Liver (tissue), 9 donors: ENCODE measurements around the gene HOATZ. TPM values are rescaled to one million over a fixed set of nuclear protein-coding genes. Genes with fewer than 3 reads are reported as not detected.

Experiments
- DNase-seq: peaks from one replicate; pipeline ENCODE4 v3.0.0-alpha.2; 2017; ENCODE audit warnings: low spot score
- H3K27ac ChIP-seq, 2 donors: one replicate each; pipeline ENCODE4 v1.7.0; 2013; ENCODE audit warnings: inconsistent platforms in 2 of 2, low read length in 2 of 2, control low read depth in 1 of 2, low read depth in 1 of 2, mild to moderate bottlenecking in 1 of 2
- H3K27me3 ChIP-seq, 4 donors: one replicate each; pipeline versions ENCODE4 v1.6.1 to v1.7.0; 2013; ENCODE audit warnings: low read length in 3 of 4, inconsistent platforms in 1 of 4, mild to moderate bottlenecking in 1 of 4, moderate library complexity in 1 of 4; ENCODE audit not compliant: control insufficient read depth in 4 of 4, insufficient read depth in 4 of 4
- H3K36me3 ChIP-seq, 4 donors: one replicate each; pipeline versions ENCODE4 v1.6.1 to v1.7.0; 2013; ENCODE audit warnings: low read length in 3 of 4, mild to moderate bottlenecking in 3 of 4, low read depth in 1 of 4, moderate library complexity in 1 of 4; ENCODE audit not compliant: control insufficient read depth in 4 of 4, insufficient read depth in 3 of 4
- H3K4me1 ChIP-seq, 4 donors: one replicate each; pipeline versions ENCODE4 v1.6.1 to v1.7.0; 2013; ENCODE audit warnings: low read length in 3 of 4, mild to moderate bottlenecking in 3 of 4, moderate library complexity in 1 of 4; ENCODE audit not compliant: control insufficient read depth in 4 of 4, insufficient read depth in 4 of 4
- H3K4me3 ChIP-seq, 3 donors: one replicate each; pipeline versions ENCODE4 v1.6.1 to v1.7.0; 2013; ENCODE audit warnings: low read length in 3 of 3, control low read depth in 1 of 3, low read depth in 1 of 3, mild to moderate bottlenecking in 1 of 3
- H3K9ac ChIP-seq, 2 donors: one replicate each; pipeline ENCODE4 v1.7.0; 2013; ENCODE audit warnings: low read length in 2 of 2, mild to moderate bottlenecking in 2 of 2, moderate library complexity in 2 of 2, control low read depth in 1 of 2, low read depth in 1 of 2
- H3K9me3 ChIP-seq, 4 donors: one replicate each; pipeline versions ENCODE4 v1.6.1 to v1.7.0; 2013; ENCODE audit warnings: low read length in 3 of 4; ENCODE audit not compliant: control insufficient read depth in 4 of 4
- ATF3 ChIP-seq: IDR thresholded peaks from 2 replicates; pipeline ENCODE4 v1.6.1; 2016; ENCODE audit warnings: antibody characterized with exemption
- EGR1 ChIP-seq, 2 donors: IDR thresholded peaks; 2 replicates each; pipeline ENCODE4 v1.6.1; 2016 to 2018; ENCODE audit warnings: antibody characterized with exemption in 2 of 2, low read depth in 2 of 2
- FOXA1 ChIP-seq: IDR thresholded peaks from 2 replicates; pipeline ENCODE4 v1.6.1; 2016; ENCODE audit warnings: antibody characterized with exemption
- GABPA ChIP-seq, 2 donors: IDR thresholded peaks in 1 of 2; conservative IDR thresholded peaks in 1 of 2; 2 replicates each; pipeline ENCODE4 v1.6.1; 2016; ENCODE audit warnings: antibody characterized with exemption in 2 of 2, mild to moderate bottlenecking in 1 of 2, moderate library complexity in 1 of 2
- HNF4G ChIP-seq: IDR thresholded peaks from 2 replicates; pipeline ENCODE4 v1.6.1; 2016; ENCODE audit warnings: antibody characterized with exemption
- MAX ChIP-seq: IDR thresholded peaks from 2 replicates; pipeline ENCODE4 v1.6.1; 2016; ENCODE audit warnings: antibody characterized with exemption
- NR2F2 ChIP-seq: IDR thresholded peaks from 2 replicates; pipeline ENCODE4 v1.6.1; 2016; ENCODE audit warnings: antibody characterized with exemption
- RAD21 ChIP-seq, 2 donors: IDR thresholded peaks; 2 replicates each; pipeline ENCODE4 v1.6.1; 2016; ENCODE audit warnings: antibody characterized with exemption in 2 of 2, mild to moderate bottlenecking in 2 of 2
- REST ChIP-seq: IDR thresholded peaks from 2 replicates; pipeline ENCODE4 v1.6.1; 2016; ENCODE audit warnings: antibody characterized with exemption, mild to moderate bottlenecking
- SP1 ChIP-seq: IDR thresholded peaks from 2 replicates; pipeline ENCODE4 v1.6.1; 2018; ENCODE audit warnings: antibody characterized with exemption, mild to moderate bottlenecking
- TAF1 ChIP-seq: conservative IDR thresholded peaks from 2 replicates; pipeline ENCODE4 v1.6.1; 2016; ENCODE audit warnings: antibody characterized with exemption, mild to moderate bottlenecking
- YY1 ChIP-seq: IDR thresholded peaks from 2 replicates; pipeline ENCODE4 v1.6.1; 2016; ENCODE audit warnings: antibody characterized with exemption, mild to moderate bottlenecking
- WGBS: extraction: QIAGEN DNeasy Blood & Tissue Kit; methylation state at CpG from one replicate; pipeline ENCODE4 v1.1.7; 2013; 5-methylcytosine and 5-hydroxymethylcytosine counted together
- polyA plus RNA-seq, 2 donors: library from polyadenylated mRNA; stranded (reverse) in 1 of 2; unstranded in 1 of 2; fragments of 200-250 nt in 1 of 2; fragments of >200 nt in 1 of 2; fragmentation: Nextera tagmentation in 1 of 2; extraction: Ambion mirVana in 1 of 2; gene quantifications; one replicate each; pipeline versions ENCODE4 v1.2.1 to v1.2.3, GENCODE V29; 2013 to 2015
- total RNA-seq, 2 donors: library from RNA; depleted of rRNA; stranded (reverse); fragments of >200 nt; gene quantifications; one replicate each; pipeline ENCODE4 v1.2.3, GENCODE V29; 2014
- TF ChIP-seq, protein P1 (sequence below): fragments of 150-350 bp; IDR thresholded peaks from 2 replicates; pipeline ENCODE4 v1.5.1; 2017; ENCODE audit warnings: improper control_type of control experiment, low read depth, low read length; ENCODE audit not compliant: missing input control
- donor health status: healthy.
- donor health status: healthy.
- donor health status: healthy.
- donor health status: healthy.
- donor health status: healthy.

Gene HOATZ
- total and polyA plus RNA-seq, 4 donors, result not detected

DNA sequence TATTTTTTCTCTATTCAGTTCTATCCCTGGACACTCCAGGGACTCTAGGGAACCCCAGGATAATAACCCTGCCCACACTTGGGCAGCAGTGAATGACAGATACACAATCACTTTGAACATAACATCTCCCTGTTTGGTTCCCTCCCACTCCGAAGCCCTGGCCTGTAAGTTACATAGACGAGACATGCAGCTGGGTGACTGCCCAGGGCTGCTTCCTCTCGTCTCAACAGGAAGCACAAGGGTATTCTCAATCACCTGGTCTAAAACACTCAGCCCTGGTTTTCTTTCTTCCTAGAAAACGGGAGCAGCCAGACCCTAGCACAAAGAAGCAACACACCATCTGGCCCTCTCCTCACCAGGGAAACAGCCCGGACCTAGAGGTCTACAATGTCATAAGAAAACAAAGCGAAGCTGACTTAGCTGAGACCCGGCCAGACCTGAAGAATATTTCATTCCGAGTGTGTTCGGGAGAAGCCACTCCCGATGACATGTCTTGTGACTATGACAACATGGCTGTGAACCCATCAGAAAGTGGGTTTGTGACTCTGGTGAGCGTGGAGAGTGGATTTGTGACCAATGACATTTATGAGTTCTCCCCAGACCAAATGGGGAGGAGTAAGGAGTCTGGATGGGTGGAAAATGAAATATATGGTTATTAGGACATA, 45.4 kb downstream of the HOATZ start:
- Histone ChIP-seq H3K9me3 (peaks cover 0 to 2% (median 0%) of the 10 kb centered on the region in 4 donors), H3K4me3 (no peak overlapping the region), H3K27me3 (no peaks in the 10 kb centered on the region), H3K9ac (no peak overlapping the region), H3K36me3 (no peaks in the 10 kb centered on the region), H3K27ac (no peak overlapping the region), H3K4me1 (no peaks in the 10 kb centered on the region)
- TF ChIP-seq ATF3 (no peak), RAD21 (IDR thresholded peaks at IDR 0.05) (no peak), REST (no peak), YY1 (no peak), SP1 (no peak), MAX (no peak), HNF4G (no peak), GABPA (IDR thresholded peaks at IDR 0.05 in 1 of 2, conservative IDR thresholded peaks at IDR 0.05 in 1 of 2) (no peak)
- TF ChIP-seq, protein P1, sequence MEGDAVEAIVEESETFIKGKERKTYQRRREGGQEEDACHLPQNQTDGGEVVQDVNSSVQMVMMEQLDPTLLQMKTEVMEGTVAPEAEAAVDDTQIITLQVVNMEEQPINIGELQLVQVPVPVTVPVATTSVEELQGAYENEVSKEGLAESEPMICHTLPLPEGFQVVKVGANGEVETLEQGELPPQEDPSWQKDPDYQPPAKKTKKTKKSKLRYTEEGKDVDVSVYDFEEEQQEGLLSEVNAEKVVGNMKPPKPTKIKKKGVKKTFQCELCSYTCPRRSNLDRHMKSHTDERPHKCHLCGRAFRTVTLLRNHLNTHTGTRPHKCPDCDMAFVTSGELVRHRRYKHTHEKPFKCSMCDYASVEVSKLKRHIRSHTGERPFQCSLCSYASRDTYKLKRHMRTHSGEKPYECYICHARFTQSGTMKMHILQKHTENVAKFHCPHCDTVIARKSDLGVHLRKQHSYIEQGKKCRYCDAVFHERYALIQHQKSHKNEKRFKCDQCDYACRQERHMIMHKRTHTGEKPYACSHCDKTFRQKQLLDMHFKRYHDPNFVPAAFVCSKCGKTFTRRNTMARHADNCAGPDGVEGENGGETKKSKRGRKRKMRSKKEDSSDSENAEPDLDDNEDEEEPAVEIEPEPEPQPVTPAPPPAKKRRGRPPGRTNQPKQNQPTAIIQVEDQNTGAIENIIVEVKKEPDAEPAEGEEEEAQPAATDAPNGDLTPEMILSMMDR, result no peak
- 89% methylated on average over 11 of the region's 11 CpGs for WGBS
- DNase-seq, result no peak

GRCh38 chr11:111560800-111561199, 46.2 kb downstream of the HOATZ start:
- no peak overlapping the region for H3K9ac ChIP-seq
- no peaks in the 10 kb centered on the region for H3K27me3 ChIP-seq
- H3K9me3 ChIP-seq, result peaks cover 0 to 2% (median 0%) of the 10 kb centered on the region in 4 donors
- TF ChIP-seq TAF1 (no peak), EGR1 (IDR thresholded peaks at IDR 0.05; ENCODE audit: low read depth in 2 of 2) (no peak), YY1 (no peak), FOXA1 (no peak), NR2F2 (no peak)
- whole genome bisulfite sequencing, result 86% methylated on average over 3 of the region's 3 CpGs
- no peak for DNase-seq
- no peak overlapping the region for H3K4me3 ChIP-seq
- no peaks in the 10 kb centered on the region for H3K4me1 ChIP-seq
- no peaks in the 10 kb centered on the region for H3K36me3 ChIP-seq
- H3K27ac ChIP-seq, result no peak overlapping the region
